GM12878 (cell line): ENCODE data around the gene C4orf51. TPM values are rescaled to one million over a fixed set of nuclear protein-coding genes. Genes with fewer than 3 reads are reported as not detected.

ENCODE experiments used
- BCL11A ChIP-seq: IDR thresholded peaks from 2 replicates; pipeline ENCODE4 v1.6.1; 2011; ENCODE audit warnings: low read depth, low read length
- BHLHE40 ChIP-seq, 2 experiments: fragments of 450-650 bp in 1 of 2; IDR thresholded peaks; 2 replicates each; pipeline ENCODE4 v1.6.1; 2011 to 2017; ENCODE audit warnings: low read depth in 2 of 2, borderline replicate concordance in 1 of 2, improper control_type of control experiment in 1 of 2, low read length in 1 of 2, mild to moderate bottlenecking in 1 of 2
- EED ChIP-seq: sonication (generic); IDR thresholded peaks from 2 replicates; pipeline ENCODE4 v1.6.1; 2016; ENCODE audit warnings: antibody characterized with exemption, low read depth
- GABPA ChIP-seq: IDR thresholded peaks from 2 replicates; pipeline ENCODE4 v1.6.1; 2014; ENCODE audit warnings: antibody characterized with exemption, low read depth, mild to moderate bottlenecking, inconsistent platforms
- LARP7 ChIP-seq: fragments of 450-650 bp; IDR thresholded peaks from 2 replicates; pipeline ENCODE4 v1.6.1; 2017; ENCODE audit warnings: mild to moderate bottlenecking
- MEF2B ChIP-seq: fragments of 450-650 bp; IDR thresholded peaks from 2 replicates; pipeline ENCODE4 v1.6.1; 2018; ENCODE audit warnings: mild to moderate bottlenecking, moderate library complexity; ENCODE audit not compliant: partially characterized antibody, poor library complexity, severe bottlenecking
- MYB ChIP-seq: fragments of 150-350 bp; IDR thresholded peaks from 2 replicates; pipeline ENCODE4 v1.6.1; 2014; ENCODE audit warnings: mild to moderate bottlenecking, low read depth, low read length, borderline replicate concordance
- NFYB ChIP-seq: IDR thresholded peaks from 2 replicates; pipeline ENCODE4 v1.6.1; 2011; ENCODE audit warnings: low read depth, mild to moderate bottlenecking, low read length, improper control_type of control experiment, moderate library complexity; ENCODE audit not compliant: insufficient read depth
- NRF1 ChIP-seq: conservative IDR thresholded peaks from 2 replicates; pipeline ENCODE4 v1.6.1; 2011; ENCODE audit warnings: mild to moderate bottlenecking, low read depth, low read length, improper control_type of control experiment
- POLR2A ChIP-seq: IDR thresholded peaks from 2 replicates; pipeline ENCODE4 v1.6.1; 2011; ENCODE audit warnings: low read depth, mild to moderate bottlenecking, low read length
- POLR2AphosphoS2 ChIP-seq: IDR thresholded peaks from 2 replicates; pipeline ENCODE4 v1.6.1; 2011; ENCODE audit warnings: low read depth, mild to moderate bottlenecking, low read length, improper control_type of control experiment, moderate library complexity
- SIX5 ChIP-seq: IDR thresholded peaks from 2 replicates; pipeline ENCODE4 v1.6.1; 2011; ENCODE audit warnings: mild to moderate bottlenecking, low read depth, low read length, moderate library complexity; ENCODE audit not compliant: severe bottlenecking
- SMAD5 ChIP-seq: IDR thresholded peaks from 2 replicates; pipeline ENCODE4 v1.6.1; 2016; ENCODE audit warnings: antibody characterized with exemption, low read depth
- TBL1XR1 ChIP-seq: IDR thresholded peaks from 2 replicates; pipeline ENCODE4 v1.6.1; 2012; ENCODE audit warnings: low read depth, low read length, improper control_type of control experiment
- TCF3 ChIP-seq: IDR thresholded peaks from 2 replicates; pipeline ENCODE4 v1.6.1; 2012; ENCODE audit warnings: low read depth, mild to moderate bottlenecking, low read length, borderline replicate concordance; ENCODE audit not compliant: insufficient read depth
- ZNF622 ChIP-seq: fragments of 450-650 bp; IDR thresholded peaks from 2 replicates; pipeline ENCODE4 v1.6.1; 2017; ENCODE audit warnings: mild to moderate bottlenecking, inconsistent platforms
- polyA plus RNA-seq, 11 experiments: library from polyadenylated mRNA; depleted of rRNA in 4 of 11; unstranded in 6 of 11; stranded (reverse) in 5 of 11; fragments of >200 nt; fragmentation: Nextera tagmentation in 4 of 11; fragmentation: Illumina TruSeq in 1 of 11; extraction: Ambion mirVana in 4 of 11; extraction: Trizol in 1 of 11; gene quantifications; 1 replicate in 1 of 11; 2 replicates in 10 of 11; pipeline versions ENCODE4 v1.2.1 to v1.2.3, GENCODE V29; 2011 to 2016; ENCODE audit warnings: inconsistent platforms in 2 of 11, missing spikeins in 2 of 11, low read depth in 1 of 11
- total RNA-seq, 4 experiments: library from RNA; depleted of rRNA in 3 of 4; stranded (reverse); fragments of >200 nt in 3 of 4; fragmentation: Illumina TruSeq in 1 of 4; extraction: Trizol in 1 of 4; gene quantifications; 2 replicates each; pipeline versions ENCODE4 v1.2.1 to v1.2.3, GENCODE V29; 2013 to 2021
- TF ChIP-seq, protein P1 (sequence below): fragments of 450-650 bp; IDR thresholded peaks from 2 replicates; pipeline ENCODE4 v1.6.1; 2017; ENCODE audit warnings: mild to moderate bottlenecking, moderate library complexity
- TF ChIP-seq, protein P2 (sequence below), 3 experiments: IDR thresholded peaks in 2 of 3; conservative IDR thresholded peaks in 1 of 3; 2 replicates each; pipeline ENCODE4 v1.5.1; 2011; ENCODE audit warnings: low read depth in 3 of 3, low read length in 3 of 3, mild to moderate bottlenecking in 3 of 3, control low read depth in 2 of 3, moderate library complexity in 2 of 3, inconsistent platforms in 1 of 3, mixed read lengths in 1 of 3; ENCODE audit not compliant: control insufficient read depth in 2 of 3, insufficient read depth in 1 of 3; ENCODE audit errors: extremely low read depth in 1 of 3
- TF ChIP-seq, protein P3 (sequence below): IDR thresholded peaks from 2 replicates; pipeline ENCODE4 v1.6.1; 2012; ENCODE audit warnings: low read depth, low read length, improper control_type of control experiment
- TF ChIP-seq, protein P4 (sequence below): fragments of 450-650 bp; IDR thresholded peaks from 2 replicates; pipeline ENCODE4 v1.6.1; 2017; ENCODE audit warnings: mild to moderate bottlenecking
- TF ChIP-seq, protein P5 (sequence below): IDR thresholded peaks from 2 replicates; pipeline ENCODE4 v1.6.1; 2011; ENCODE audit warnings: borderline replicate concordance, low read depth, mild to moderate bottlenecking, moderate library complexity, low read length; ENCODE audit not compliant: insufficient read depth, poor library complexity, severe bottlenecking

The C4orf51 gene
- total and polyA plus RNA-seq, 10 of the 15 experiments (the other 5 are each of a cell fraction or from before 2014, with no cell fraction given): not detected

DNA sequence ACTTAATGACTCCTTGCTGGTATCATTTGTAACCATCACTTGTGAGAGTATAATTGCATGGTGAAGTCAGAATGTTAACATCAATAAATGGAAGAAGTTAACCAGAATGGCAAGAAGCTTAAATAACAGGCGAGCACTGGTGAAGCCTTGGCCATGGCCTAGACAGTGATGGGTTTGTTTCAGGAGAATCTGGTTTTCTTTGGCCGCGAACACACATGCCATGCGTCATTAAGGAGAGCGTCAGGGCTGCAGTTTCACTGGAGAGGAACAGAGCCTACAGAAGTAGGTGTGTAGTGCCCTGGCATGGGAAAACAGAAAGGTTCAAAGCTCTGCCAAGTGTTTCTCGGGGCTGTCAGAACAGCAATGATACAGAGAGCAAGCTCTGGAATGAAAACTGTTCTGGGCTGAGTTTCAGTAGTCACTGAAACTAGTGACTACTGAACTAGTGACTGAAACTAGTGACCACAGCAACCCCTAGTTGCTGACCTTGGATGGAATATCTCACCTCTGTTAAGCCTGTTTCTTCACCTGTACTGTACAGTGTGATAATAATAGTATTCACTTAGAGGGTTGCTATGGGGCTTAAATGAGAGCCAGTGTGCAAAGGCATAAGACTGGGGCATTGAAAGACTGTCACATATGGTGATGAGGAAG lies 93.8 kb downstream of the C4orf51 start (continued):
- TF ChIP-seq, protein P1, sequence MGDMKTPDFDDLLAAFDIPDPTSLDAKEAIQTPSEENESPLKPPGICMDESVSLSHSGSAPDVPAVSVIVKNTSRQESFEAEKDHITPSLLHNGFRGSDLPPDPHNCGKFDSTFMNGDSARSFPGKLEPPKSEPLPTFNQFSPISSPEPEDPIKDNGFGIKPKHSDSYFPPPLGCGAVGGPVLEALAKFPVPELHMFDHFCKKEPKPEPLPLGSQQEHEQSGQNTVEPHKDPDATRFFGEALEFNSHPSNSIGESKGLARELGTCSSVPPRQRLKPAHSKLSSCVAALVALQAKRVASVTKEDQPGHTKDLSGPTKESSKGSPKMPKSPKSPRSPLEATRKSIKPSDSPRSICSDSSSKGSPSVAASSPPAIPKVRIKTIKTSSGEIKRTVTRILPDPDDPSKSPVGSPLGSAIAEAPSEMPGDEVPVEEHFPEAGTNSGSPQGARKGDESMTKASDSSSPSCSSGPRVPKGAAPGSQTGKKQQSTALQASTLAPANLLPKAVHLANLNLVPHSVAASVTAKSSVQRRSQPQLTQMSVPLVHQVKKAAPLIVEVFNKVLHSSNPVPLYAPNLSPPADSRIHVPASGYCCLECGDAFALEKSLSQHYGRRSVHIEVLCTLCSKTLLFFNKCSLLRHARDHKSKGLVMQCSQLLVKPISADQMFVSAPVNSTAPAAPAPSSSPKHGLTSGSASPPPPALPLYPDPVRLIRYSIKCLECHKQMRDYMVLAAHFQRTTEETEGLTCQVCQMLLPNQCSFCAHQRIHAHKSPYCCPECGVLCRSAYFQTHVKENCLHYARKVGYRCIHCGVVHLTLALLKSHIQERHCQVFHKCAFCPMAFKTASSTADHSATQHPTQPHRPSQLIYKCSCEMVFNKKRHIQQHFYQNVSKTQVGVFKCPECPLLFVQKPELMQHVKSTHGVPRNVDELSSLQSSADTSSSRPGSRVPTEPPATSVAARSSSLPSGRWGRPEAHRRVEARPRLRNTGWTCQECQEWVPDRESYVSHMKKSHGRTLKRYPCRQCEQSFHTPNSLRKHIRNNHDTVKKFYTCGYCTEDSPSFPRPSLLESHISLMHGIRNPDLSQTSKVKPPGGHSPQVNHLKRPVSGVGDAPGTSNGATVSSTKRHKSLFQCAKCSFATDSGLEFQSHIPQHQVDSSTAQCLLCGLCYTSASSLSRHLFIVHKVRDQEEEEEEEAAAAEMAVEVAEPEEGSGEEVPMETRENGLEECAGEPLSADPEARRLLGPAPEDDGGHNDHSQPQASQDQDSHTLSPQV: no peak
- no peak for TF ChIP-seq MEF2B
- TF ChIP-seq SMAD5: no peak
- no peak for TF ChIP-seq ZNF622
- TF ChIP-seq, protein P2, sequence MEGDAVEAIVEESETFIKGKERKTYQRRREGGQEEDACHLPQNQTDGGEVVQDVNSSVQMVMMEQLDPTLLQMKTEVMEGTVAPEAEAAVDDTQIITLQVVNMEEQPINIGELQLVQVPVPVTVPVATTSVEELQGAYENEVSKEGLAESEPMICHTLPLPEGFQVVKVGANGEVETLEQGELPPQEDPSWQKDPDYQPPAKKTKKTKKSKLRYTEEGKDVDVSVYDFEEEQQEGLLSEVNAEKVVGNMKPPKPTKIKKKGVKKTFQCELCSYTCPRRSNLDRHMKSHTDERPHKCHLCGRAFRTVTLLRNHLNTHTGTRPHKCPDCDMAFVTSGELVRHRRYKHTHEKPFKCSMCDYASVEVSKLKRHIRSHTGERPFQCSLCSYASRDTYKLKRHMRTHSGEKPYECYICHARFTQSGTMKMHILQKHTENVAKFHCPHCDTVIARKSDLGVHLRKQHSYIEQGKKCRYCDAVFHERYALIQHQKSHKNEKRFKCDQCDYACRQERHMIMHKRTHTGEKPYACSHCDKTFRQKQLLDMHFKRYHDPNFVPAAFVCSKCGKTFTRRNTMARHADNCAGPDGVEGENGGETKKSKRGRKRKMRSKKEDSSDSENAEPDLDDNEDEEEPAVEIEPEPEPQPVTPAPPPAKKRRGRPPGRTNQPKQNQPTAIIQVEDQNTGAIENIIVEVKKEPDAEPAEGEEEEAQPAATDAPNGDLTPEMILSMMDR (IDR thresholded peaks at IDR 0.05 in 2 of 3, conservative IDR thresholded peaks at IDR 0.05 in 1 of 3; ENCODE audit: control insufficient read depth in 2 of 3, extremely low read depth in 1 of 3, insufficient read depth in 1 of 3, low read depth in 3 of 3, low read length in 3 of 3): no peak
- TF ChIP-seq LARP7: no peak
- TF ChIP-seq, protein P3, sequence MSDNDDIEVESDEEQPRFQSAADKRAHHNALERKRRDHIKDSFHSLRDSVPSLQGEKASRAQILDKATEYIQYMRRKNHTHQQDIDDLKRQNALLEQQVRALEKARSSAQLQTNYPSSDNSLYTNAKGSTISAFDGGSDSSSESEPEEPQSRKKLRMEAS: no peak
- no peak for TF ChIP-seq NFYB
- TF ChIP-seq POLR2AphosphoS2: no peak
- TF ChIP-seq SIX5: no peak
- TF ChIP-seq GABPA: no peak
- TF ChIP-seq EED: peak; percentile 61
- TF ChIP-seq, protein P4, sequence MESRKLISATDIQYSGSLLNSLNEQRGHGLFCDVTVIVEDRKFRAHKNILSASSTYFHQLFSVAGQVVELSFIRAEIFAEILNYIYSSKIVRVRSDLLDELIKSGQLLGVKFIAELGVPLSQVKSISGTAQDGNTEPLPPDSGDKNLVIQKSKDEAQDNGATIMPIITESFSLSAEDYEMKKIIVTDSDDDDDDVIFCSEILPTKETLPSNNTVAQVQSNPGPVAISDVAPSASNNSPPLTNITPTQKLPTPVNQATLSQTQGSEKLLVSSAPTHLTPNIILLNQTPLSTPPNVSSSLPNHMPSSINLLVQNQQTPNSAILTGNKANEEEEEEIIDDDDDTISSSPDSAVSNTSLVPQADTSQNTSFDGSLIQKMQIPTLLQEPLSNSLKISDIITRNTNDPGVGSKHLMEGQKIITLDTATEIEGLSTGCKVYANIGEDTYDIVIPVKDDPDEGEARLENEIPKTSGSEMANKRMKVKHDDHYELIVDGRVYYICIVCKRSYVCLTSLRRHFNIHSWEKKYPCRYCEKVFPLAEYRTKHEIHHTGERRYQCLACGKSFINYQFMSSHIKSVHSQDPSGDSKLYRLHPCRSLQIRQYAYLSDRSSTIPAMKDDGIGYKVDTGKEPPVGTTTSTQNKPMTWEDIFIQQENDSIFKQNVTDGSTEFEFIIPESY: no peak
- TF ChIP-seq BCL11A: no peak
- TF ChIP-seq MYB: no peak
- TF ChIP-seq, protein P5, sequence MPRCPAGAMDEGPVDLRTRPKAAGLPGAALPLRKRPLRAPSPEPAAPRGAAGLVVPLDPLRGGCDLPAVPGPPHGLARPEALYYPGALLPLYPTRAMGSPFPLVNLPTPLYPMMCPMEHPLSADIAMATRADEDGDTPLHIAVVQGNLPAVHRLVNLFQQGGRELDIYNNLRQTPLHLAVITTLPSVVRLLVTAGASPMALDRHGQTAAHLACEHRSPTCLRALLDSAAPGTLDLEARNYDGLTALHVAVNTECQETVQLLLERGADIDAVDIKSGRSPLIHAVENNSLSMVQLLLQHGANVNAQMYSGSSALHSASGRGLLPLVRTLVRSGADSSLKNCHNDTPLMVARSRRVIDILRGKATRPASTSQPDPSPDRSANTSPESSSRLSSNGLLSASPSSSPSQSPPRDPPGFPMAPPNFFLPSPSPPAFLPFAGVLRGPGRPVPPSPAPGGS: peak; percentile 27
- TF ChIP-seq POLR2A: no peak
- peak in 1 of 2 experiments; percentile 46; a peak in 2 of 4 replicates for TF ChIP-seq BHLHE40 (IDR thresholded peaks at IDR 0.05; ENCODE audit: borderline replicate concordance in 1 of 2, low read depth in 2 of 2, low read length in 1 of 2)
- TF ChIP-seq TCF3: no peak
- no peak for TF ChIP-seq TBL1XR1
- no peak for TF ChIP-seq NRF1
